Measurements from ENCODE around the gene ZMIZ1. TPM values are rescaled to one million over a fixed set of nuclear protein-coding genes. Genes with fewer than 3 reads are reported as not detected.
A peak's percentile ranks its signal among the peaks of the same experiment; 100 is the strongest.

The ZMIZ1 gene
- total RNA-seq, 1 experiment from 2014 or later = 28.4 TPM

GRCh38 chr10:79156334-79157274, 87.8 kb downstream of the ZMIZ1 start:
- Histone ChIP-seq H4K20me1 (ENCODE audit: insufficient read depth) (no peaks in the 10 kb centered on the region), H3K9me3 (ENCODE audit: control insufficient read depth in 1 of 2, insufficient read depth in 1 of 2, low read depth in 1 of 2, low read length in 2 of 2) (no peaks in the 10 kb centered on the region), H3K36me3 (ENCODE audit: control insufficient read depth in 1 of 2, insufficient read depth in 2 of 2, low read length in 2 of 2) (no peaks in the 10 kb centered on the region), H3K4me2 (ENCODE audit: low read length) (peak overlapping the region; percentile 85), H3K4me1 (ENCODE audit: control insufficient read depth in 1 of 2, insufficient read depth in 2 of 2, low read length in 2 of 2) (peaks cover 42 to 75% of the 10 kb centered on the region in 2 experiments), H3K9ac (ENCODE audit: low read length) (peak overlapping the region; percentile 55), H3K79me2 (ENCODE audit: insufficient read depth, low read length) (peaks cover 7% of the 10 kb centered on the region; the same call in 1 of the 2 replicates), H3K27ac (ENCODE audit: low read depth, low read length) (peak overlapping the region; percentile 43), H3K27me3 (ENCODE audit: insufficient read depth, low read length) (no peaks in the 10 kb centered on the region), H3K9me2 (ENCODE audit: insufficient read depth) (no peaks in the 10 kb centered on the region), H3K4me3 (replicated peaks in 1 of 2; ENCODE audit: low read depth in 1 of 2, low read length in 2 of 2) (no peak overlapping the region), H2AFZ (ENCODE audit: low read depth, low read length, poor library complexity, severe bottlenecking) (no peak overlapping the region)
- ChIA-PET RAD21 (ENCODE audit: low non-redundant PET in 1 of 2, low total read pairs in 2 of 2, uncharacterized antibody in 2 of 2, unreplicated experiment in 2 of 2) (interaction anchor here in 1 of 2 experiments (0.7 to 0.8 kb wide), 2 partner anchors 27 to 34 kb away, joined by 3 to 4 read pairs; no protein-coding TSS in a partner anchor), CTCF (interaction anchor here (1.2 kb wide), 1 partner anchor 182 kb away, joined by 3 read pairs; no protein-coding TSS in a partner anchor), POLR2A (interaction anchor here (1.0 kb wide), 1 partner anchor 8 kb away, joined by 4 read pairs; no protein-coding TSS in a partner anchor)
- ATAC-seq = no peak
- intact Hi-C loops (cut with micrococcal nuclease) = no loop called here
- BruUV-seq (replicated peaks) = no TSS peak
- no peak for DNase-seq (ENCODE audit: low read depth, low spot score)
- no peak for TF ChIP-seq CEBPB (IDR thresholded peaks at IDR 0.05; ENCODE audit: low read depth)
- TF ChIP-seq, protein P1, sequence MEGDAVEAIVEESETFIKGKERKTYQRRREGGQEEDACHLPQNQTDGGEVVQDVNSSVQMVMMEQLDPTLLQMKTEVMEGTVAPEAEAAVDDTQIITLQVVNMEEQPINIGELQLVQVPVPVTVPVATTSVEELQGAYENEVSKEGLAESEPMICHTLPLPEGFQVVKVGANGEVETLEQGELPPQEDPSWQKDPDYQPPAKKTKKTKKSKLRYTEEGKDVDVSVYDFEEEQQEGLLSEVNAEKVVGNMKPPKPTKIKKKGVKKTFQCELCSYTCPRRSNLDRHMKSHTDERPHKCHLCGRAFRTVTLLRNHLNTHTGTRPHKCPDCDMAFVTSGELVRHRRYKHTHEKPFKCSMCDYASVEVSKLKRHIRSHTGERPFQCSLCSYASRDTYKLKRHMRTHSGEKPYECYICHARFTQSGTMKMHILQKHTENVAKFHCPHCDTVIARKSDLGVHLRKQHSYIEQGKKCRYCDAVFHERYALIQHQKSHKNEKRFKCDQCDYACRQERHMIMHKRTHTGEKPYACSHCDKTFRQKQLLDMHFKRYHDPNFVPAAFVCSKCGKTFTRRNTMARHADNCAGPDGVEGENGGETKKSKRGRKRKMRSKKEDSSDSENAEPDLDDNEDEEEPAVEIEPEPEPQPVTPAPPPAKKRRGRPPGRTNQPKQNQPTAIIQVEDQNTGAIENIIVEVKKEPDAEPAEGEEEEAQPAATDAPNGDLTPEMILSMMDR (IDR thresholded peaks at IDR 0.05 in 2 of 3, conservative IDR thresholded peaks at IDR 0.05 in 1 of 3; ENCODE audit: borderline replicate concordance in 1 of 3, insufficient read depth in 1 of 3, low read depth in 2 of 3, low read length in 2 of 3) = no peak
- TF ChIP-seq MAX (IDR thresholded peaks at IDR 0.05) = no peak
- no peak for TF ChIP-seq ATF3 (IDR thresholded peaks at IDR 0.05)
- TF ChIP-seq EZH2phosphoT487 (IDR thresholded peaks at IDR 0.05; ENCODE audit: borderline replicate concordance) = no peak
- TF ChIP-seq JUND (IDR thresholded peaks at IDR 0.05) = no peak
- no peak for TF ChIP-seq EZH2 (IDR thresholded peaks at IDR 0.05)
- TF ChIP-seq ZBTB33 (IDR thresholded peaks at IDR 0.05; ENCODE audit: extremely low read depth, insufficient replicate concordance, low read length) = no peak
- no peak for TF ChIP-seq REST (IDR thresholded peaks at IDR 0.05; ENCODE audit: low read depth)
- no peak for TF ChIP-seq TCF7L2 (IDR thresholded peaks at IDR 0.05; ENCODE audit: borderline replicate concordance, extremely low read depth, insufficient read depth, insufficient read length)
- no peak for TF ChIP-seq RAD21 (IDR thresholded peaks at IDR 0.05; ENCODE audit: low read depth)
- TF ChIP-seq SRF (IDR thresholded peaks at IDR 0.05; ENCODE audit: low read depth) = no peak
- no peak for TF ChIP-seq ZNF274 (IDR thresholded peaks at IDR 0.05; ENCODE audit: low read depth, low read length)
